Measurements from ENCODE around the gene RRBP1. TPM values are rescaled to one million over a fixed set of nuclear protein-coding genes. Genes with fewer than 3 reads are reported as not detected.

The RRBP1 gene
- total and polyA plus RNA-seq, 4 donors, result 106 to 208 (median 127) TPM

DNA sequence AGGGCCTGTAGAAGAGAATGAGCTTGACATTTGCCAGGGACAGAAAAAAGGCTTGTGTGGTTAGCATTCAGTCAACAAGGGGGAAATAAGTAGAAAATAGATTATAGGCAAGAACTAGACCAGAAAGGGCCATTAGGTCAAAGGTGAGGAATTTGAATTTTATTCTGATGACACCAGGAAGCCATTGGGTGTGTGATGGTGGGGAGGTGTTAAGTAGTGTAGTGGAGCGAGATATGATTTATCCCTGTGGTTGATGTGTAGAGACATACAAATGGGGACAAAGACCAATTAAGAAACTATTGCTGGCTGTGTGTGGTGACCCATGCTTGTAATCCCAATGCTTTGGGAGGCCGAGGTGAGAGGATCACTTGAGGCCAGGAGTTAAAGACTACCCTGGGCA lies 101.1 kb downstream of the RRBP1 start:
- 95 to 100% methylated on average over 2 of the region's 2 CpGs for WGBS, 2 donors
- Histone ChIP-seq H3K4me3 (no peak overlapping the region), H3K27ac (ENCODE audit: low read depth in 1 of 2, low read length in 1 of 2) (no peak overlapping the region), H3K9ac (ENCODE audit: insufficient read depth in 1 of 2, low read length in 2 of 2) (no peak overlapping the region), H3K4me1 (ENCODE audit: control insufficient read depth in 5 of 5, insufficient read depth in 5 of 5, low read length in 5 of 5) (peaks cover 3 to 16% (median 5%) of the 10 kb centered on the region in 5 donors), H3K27me3 (ENCODE audit: control insufficient read depth in 3 of 3, insufficient read depth in 3 of 3, low read length in 2 of 3) (no peaks in the 10 kb centered on the region), H3K9me3 (ENCODE audit: control insufficient read depth in 4 of 4, insufficient read depth in 3 of 4, low read length in 3 of 4) (no peaks in the 10 kb centered on the region), H3K36me3 (ENCODE audit: control insufficient read depth in 4 of 4, insufficient read depth in 4 of 4, low read length in 4 of 4) (peaks cover 0 to 11% (median 2%) of the 10 kb centered on the region in 4 donors)
- TF ChIP-seq, protein P1, sequence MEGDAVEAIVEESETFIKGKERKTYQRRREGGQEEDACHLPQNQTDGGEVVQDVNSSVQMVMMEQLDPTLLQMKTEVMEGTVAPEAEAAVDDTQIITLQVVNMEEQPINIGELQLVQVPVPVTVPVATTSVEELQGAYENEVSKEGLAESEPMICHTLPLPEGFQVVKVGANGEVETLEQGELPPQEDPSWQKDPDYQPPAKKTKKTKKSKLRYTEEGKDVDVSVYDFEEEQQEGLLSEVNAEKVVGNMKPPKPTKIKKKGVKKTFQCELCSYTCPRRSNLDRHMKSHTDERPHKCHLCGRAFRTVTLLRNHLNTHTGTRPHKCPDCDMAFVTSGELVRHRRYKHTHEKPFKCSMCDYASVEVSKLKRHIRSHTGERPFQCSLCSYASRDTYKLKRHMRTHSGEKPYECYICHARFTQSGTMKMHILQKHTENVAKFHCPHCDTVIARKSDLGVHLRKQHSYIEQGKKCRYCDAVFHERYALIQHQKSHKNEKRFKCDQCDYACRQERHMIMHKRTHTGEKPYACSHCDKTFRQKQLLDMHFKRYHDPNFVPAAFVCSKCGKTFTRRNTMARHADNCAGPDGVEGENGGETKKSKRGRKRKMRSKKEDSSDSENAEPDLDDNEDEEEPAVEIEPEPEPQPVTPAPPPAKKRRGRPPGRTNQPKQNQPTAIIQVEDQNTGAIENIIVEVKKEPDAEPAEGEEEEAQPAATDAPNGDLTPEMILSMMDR (IDR thresholded peaks at IDR 0.05; ENCODE audit: control extremely low read depth, extremely low read depth), result no peak
- ATAC-seq (ENCODE audit: insufficient read depth, low FRiP score) (no peak), DNase-seq (no peak)

DNA sequence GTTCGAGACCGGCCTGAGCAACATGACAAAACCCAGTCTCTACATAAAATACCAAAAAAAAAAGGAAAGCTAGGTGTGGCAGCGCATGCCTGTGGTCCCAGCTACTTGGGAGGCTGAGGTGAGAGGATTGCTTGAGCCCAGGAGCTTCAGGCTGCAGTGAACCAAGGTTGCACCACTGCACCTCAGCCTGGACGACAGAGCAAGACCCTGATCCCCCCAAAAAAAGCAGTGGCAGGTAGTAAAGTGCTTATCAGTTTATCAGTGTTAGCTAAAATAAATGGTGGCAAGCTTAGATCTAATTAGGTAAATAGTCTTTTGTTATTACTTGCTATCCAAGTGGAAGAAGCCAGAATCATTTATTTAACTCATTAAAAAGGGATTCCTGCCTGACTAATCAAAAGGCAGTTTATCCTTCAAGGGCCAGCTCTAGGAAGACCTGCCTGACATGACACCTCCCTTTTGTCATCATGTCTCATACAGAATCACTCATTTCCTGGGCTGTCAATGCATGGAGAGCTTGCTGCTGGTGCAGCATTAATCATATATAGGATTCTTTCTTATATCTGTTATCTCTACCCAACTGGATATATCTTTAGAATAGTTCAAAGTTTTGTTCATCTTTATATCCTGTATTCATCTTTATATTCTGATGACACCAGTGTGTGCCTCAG lies 102.5 kb downstream of the RRBP1 start:
- DNase-seq (no peak), ATAC-seq (ENCODE audit: insufficient read depth, low FRiP score) (no peak)
- H3K36me3 ChIP-seq (ENCODE audit: control insufficient read depth in 4 of 4, insufficient read depth in 4 of 4, low read length in 4 of 4), result peaks cover 0 to 11% (median 2%) of the 10 kb centered on the region in 4 donors
- H3K4me1 ChIP-seq (ENCODE audit: control insufficient read depth in 5 of 5, insufficient read depth in 5 of 5, low read length in 5 of 5), result peaks cover 3 to 18% (median 8%) of the 10 kb centered on the region in 5 donors
- H3K4me3 ChIP-seq, result no peak overlapping the region
- 90 to 96% methylated on average over 4 of the region's 4 CpGs for WGBS, 2 donors
- no peaks in the 10 kb centered on the region for H3K9me3 ChIP-seq (ENCODE audit: control insufficient read depth in 4 of 4, insufficient read depth in 3 of 4, low read length in 3 of 4)
- no peaks in the 10 kb centered on the region for H3K27me3 ChIP-seq (ENCODE audit: control insufficient read depth in 3 of 3, insufficient read depth in 3 of 3, low read length in 2 of 3)
- H3K27ac ChIP-seq (ENCODE audit: low read depth in 1 of 2, low read length in 1 of 2), result no peak overlapping the region
- TF ChIP-seq, protein P1 (IDR thresholded peaks at IDR 0.05; ENCODE audit: control extremely low read depth, extremely low read depth), result no peak
- H3K9ac ChIP-seq (ENCODE audit: insufficient read depth in 1 of 2, low read length in 2 of 2), result no peak overlapping the region

DNA sequence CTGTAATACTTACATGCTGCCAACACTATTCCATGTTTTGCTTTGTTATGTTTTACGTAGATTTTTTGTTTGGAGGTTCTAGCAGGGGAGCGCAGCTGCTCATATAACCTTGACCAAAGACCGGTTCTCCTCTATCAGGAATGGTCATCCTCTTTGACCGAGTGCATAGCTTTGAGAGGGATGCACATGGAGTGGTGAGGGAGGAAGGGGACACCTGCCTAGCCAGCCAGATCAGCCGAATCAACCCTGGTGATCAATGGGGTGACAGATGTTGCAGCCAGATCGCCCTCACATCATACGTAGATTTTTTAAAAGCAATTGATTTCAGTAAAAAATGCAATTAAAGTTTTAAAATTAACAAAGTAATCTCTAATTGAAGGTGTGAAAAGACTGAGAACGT lies 105.8 kb downstream of the RRBP1 start:
- Histone ChIP-seq H3K4me1 (ENCODE audit: control insufficient read depth in 5 of 5, insufficient read depth in 5 of 5, low read length in 5 of 5) (peaks cover 8 to 35% (median 19%) of the 10 kb centered on the region in 5 donors), H3K9ac (ENCODE audit: insufficient read depth in 1 of 2, low read length in 2 of 2) (no peak overlapping the region), H3K36me3 (ENCODE audit: control insufficient read depth in 4 of 4, insufficient read depth in 4 of 4, low read length in 4 of 4) (peaks cover 0 to 8% (median 4%) of the 10 kb centered on the region in 4 donors), H3K27ac (ENCODE audit: low read depth in 1 of 2, low read length in 1 of 2) (peak overlapping the region in 1 of 2 donors; percentile 52), H3K4me3 (no peak overlapping the region), H3K27me3 (ENCODE audit: control insufficient read depth in 3 of 3, insufficient read depth in 3 of 3, low read length in 2 of 3) (no peaks in the 10 kb centered on the region), H3K9me3 (ENCODE audit: control insufficient read depth in 4 of 4, insufficient read depth in 3 of 4, low read length in 3 of 4) (no peaks in the 10 kb centered on the region)
- WGBS, 2 donors, result 57 to 78% methylated on average over 8 of the region's 8 CpGs
- ATAC-seq (ENCODE audit: insufficient read depth, low FRiP score), result no peak
- DNase-seq, result no peak
- TF ChIP-seq, protein P1 (IDR thresholded peaks at IDR 0.05; ENCODE audit: control extremely low read depth, extremely low read depth), result no peak
